ENCODE data around the gene RBMS3. TPM values are rescaled to one million over a fixed set of nuclear protein-coding genes. Genes with fewer than 3 reads are reported as not detected.

Gene RBMS3
- total RNA-seq, 1 donor from 2014 or later: 65.1 TPM

DNA sequence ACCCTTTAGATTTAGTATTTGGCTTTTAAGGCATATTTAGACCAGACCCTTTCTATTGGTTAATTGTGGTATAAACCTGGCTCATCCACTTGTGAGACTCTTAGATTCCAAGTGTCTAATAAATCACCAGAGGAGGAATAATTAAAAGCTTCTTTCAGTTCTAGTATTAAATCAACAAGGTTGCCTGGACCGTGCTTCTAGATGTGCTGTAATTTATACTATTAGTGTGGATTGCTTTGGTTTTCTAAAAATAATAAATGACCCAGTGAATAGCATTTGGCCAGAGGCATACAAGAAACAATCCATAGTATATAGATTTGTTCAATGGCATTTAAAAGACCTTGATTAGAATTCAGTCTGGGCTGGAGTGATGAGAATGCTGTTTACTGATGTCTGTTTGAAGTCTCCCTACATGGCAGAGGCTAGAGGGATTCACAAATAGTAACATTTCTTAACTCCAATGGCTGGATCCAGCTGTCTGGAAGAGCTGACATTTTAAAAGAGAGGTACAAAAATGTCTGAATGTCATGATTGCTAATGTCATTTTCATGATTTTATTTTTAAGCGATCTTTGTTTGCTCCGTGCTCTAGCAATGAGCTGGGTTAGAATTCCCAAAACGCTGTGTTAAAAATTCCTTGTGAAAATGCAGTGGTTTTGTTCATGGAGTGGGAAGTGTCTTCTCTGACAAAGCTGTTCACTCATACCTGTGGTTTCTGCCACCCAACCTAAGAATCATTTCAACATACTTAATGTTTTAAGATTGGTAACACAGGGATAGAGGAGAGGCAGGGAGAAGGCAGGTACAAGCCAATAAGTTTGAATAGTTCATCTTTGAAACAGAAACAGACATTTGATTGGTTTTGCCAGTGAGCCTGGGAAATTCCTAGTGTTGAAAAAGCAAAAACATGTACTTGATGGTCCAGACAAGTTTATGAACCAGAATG lies 89.9 kb downstream of the RBMS3 start:
- H3K27me3 Mint-ChIP-seq (ENCODE audit: unreplicated experiment): no peaks in the 10 kb centered on the region
- TF ChIP-seq, protein P1, sequence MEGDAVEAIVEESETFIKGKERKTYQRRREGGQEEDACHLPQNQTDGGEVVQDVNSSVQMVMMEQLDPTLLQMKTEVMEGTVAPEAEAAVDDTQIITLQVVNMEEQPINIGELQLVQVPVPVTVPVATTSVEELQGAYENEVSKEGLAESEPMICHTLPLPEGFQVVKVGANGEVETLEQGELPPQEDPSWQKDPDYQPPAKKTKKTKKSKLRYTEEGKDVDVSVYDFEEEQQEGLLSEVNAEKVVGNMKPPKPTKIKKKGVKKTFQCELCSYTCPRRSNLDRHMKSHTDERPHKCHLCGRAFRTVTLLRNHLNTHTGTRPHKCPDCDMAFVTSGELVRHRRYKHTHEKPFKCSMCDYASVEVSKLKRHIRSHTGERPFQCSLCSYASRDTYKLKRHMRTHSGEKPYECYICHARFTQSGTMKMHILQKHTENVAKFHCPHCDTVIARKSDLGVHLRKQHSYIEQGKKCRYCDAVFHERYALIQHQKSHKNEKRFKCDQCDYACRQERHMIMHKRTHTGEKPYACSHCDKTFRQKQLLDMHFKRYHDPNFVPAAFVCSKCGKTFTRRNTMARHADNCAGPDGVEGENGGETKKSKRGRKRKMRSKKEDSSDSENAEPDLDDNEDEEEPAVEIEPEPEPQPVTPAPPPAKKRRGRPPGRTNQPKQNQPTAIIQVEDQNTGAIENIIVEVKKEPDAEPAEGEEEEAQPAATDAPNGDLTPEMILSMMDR (IDR thresholded peaks at IDR 0.05; ENCODE audit: partially characterized antibody, unreplicated experiment): no peak
- no peaks in the 10 kb centered on the region for H3K36me3 Mint-ChIP-seq (ENCODE audit: unreplicated experiment)
- H3K27ac Mint-ChIP-seq (ENCODE audit: unreplicated experiment): no peak overlapping the region
- H3K4me1 Mint-ChIP-seq (ENCODE audit: low read depth, unreplicated experiment): no peaks in the 10 kb centered on the region
- H3K9me3 Mint-ChIP-seq (ENCODE audit: unreplicated experiment): peaks cover 2% of the 10 kb centered on the region
- H3K4me3 Mint-ChIP-seq (ENCODE audit: unreplicated experiment): no peak overlapping the region
- no peak for DNase-seq

DNA sequence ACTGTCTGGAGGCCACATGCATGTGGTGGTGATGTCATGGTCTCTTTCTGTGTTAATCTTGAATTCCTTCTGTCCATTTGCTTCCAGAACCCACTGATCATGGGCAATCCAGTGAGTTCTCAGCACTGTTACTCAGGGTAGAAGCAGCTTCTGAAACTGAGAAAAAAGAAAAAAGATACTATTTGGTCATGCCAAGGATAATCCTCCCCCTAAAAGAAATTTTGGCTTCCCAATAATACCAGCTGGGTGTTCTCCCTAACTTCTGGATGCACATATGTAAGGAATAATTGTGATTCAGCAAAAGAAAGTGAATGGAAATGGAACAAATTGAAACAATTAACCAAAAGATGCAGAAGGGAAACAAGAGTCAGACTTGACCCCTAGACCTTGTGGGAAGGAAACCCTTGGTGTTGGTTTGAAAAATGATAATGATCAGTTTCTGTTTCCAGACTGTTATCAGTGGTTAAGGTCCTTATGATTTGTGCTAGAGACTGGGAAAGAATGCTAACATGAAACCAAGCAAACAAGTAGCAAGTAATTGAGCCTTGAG lies 92.3 kb downstream of the RBMS3 start:
- Mint-ChIP-seq H3K4me1 (ENCODE audit: low read depth, unreplicated experiment) (no peaks in the 10 kb centered on the region), H3K27ac (ENCODE audit: unreplicated experiment) (no peak overlapping the region), H3K4me3 (ENCODE audit: unreplicated experiment) (no peak overlapping the region), H3K36me3 (ENCODE audit: unreplicated experiment) (no peaks in the 10 kb centered on the region), H3K27me3 (ENCODE audit: unreplicated experiment) (no peaks in the 10 kb centered on the region), H3K9me3 (ENCODE audit: unreplicated experiment) (peaks cover 2% of the 10 kb centered on the region)
- TF ChIP-seq, protein P1 (IDR thresholded peaks at IDR 0.05; ENCODE audit: partially characterized antibody, unreplicated experiment): no peak
- DNase-seq: no peak

DNA sequence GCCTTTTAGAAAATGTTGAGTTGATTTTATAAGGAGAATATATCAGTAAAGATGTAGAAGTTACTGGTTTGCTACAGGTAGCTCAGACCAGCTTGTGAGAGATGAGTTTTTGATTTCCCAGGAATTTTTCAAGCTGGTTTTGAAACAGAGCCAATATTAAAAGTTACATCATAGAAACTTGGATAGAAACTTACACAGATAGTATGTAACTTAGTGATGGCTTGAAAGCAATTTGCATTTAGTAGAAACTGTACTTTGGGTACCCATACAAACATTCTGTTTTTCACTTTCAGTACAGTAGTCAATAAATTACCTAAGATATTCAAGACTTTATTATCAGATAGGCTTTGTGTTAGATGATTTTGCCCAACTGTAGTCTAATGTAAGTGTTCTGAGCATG lies 93.4 kb downstream of the RBMS3 start:
- Mint-ChIP-seq H3K27ac (ENCODE audit: unreplicated experiment) (no peak overlapping the region), H3K36me3 (ENCODE audit: unreplicated experiment) (no peaks in the 10 kb centered on the region), H3K27me3 (ENCODE audit: unreplicated experiment) (no peaks in the 10 kb centered on the region), H3K9me3 (ENCODE audit: unreplicated experiment) (peaks cover 2% of the 10 kb centered on the region), H3K4me3 (ENCODE audit: unreplicated experiment) (no peak overlapping the region), H3K4me1 (ENCODE audit: low read depth, unreplicated experiment) (no peaks in the 10 kb centered on the region)
- no peak for DNase-seq
- TF ChIP-seq, protein P1 (IDR thresholded peaks at IDR 0.05; ENCODE audit: partially characterized antibody, unreplicated experiment): no peak

DNA sequence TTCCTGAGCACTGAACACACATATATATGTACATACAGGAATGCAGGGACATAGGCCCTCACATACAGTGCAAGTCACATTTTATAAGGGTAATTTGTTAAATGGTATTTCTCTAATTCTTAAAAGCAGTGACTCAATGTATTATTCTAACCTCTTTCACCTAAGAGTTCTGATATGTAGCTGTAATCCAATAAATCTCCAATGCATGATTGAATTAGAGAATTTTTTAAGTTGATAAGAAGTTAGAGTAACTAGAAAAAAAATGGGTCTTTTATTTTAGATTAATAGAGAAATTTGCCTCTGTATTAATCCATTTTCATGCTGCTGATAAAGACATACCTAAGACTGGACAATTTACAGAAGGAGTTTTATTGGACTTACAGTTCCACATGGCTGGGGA lies 98.2 kb downstream of the RBMS3 start:
- TF ChIP-seq, protein P1 (IDR thresholded peaks at IDR 0.05; ENCODE audit: partially characterized antibody, unreplicated experiment): no peak
- H3K4me1 Mint-ChIP-seq (ENCODE audit: low read depth, unreplicated experiment): no peaks in the 10 kb centered on the region
- H3K27me3 Mint-ChIP-seq (ENCODE audit: unreplicated experiment): no peaks in the 10 kb centered on the region
- H3K9me3 Mint-ChIP-seq (ENCODE audit: unreplicated experiment): no peaks in the 10 kb centered on the region
- DNase-seq: no peak
- H3K27ac Mint-ChIP-seq (ENCODE audit: unreplicated experiment): no peak overlapping the region
- H3K36me3 Mint-ChIP-seq (ENCODE audit: unreplicated experiment): no peaks in the 10 kb centered on the region
- H3K4me3 Mint-ChIP-seq (ENCODE audit: unreplicated experiment): no peak overlapping the region

DNA sequence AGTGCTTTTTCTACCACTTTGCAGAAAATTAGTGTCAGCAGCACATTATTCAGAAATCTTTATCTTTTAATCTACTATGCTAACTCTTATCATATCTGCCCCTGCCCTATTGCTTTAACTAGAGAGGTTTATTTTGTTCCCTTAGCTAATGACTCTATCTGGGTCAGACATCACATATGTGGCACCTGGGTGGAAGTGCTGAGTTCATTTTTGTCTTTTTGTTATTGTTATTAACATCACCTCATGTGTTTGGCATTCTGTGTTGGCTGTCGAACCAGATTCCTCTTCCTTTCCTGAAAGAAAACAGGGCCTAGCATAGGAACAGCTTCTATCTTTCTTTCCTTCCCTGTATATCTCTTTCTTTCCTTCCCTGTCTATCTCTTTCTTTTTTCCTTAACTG lies 100.7 kb downstream of the RBMS3 start:
- Mint-ChIP-seq H3K36me3 (ENCODE audit: unreplicated experiment) (no peaks in the 10 kb centered on the region), H3K4me3 (ENCODE audit: unreplicated experiment) (no peak overlapping the region), H3K4me1 (ENCODE audit: low read depth, unreplicated experiment) (peaks cover 16% of the 10 kb centered on the region), H3K9me3 (ENCODE audit: unreplicated experiment) (no peaks in the 10 kb centered on the region), H3K27me3 (ENCODE audit: unreplicated experiment) (no peaks in the 10 kb centered on the region), H3K27ac (ENCODE audit: unreplicated experiment) (no peak overlapping the region)
- DNase-seq: no peak
- TF ChIP-seq, protein P1 (IDR thresholded peaks at IDR 0.05; ENCODE audit: partially characterized antibody, unreplicated experiment): no peak
